SU-DHL-6 (cell line): ENCODE data around the gene RALB.

Experiments used
- H2AFZ ChIP-seq: fragments of 200-600 bp; sonication (generic); 2 replicates; pipeline ENCODE4 v1.6.1; 2014; ENCODE audit warnings: low read depth, mild to moderate bottlenecking, moderate library complexity, mixed read lengths, antibody characterized with exemption, low read length; ENCODE audit not compliant: severe bottlenecking
- H3F3A ChIP-seq: fragments of 200-600 bp; shearing (Covaris generic); 2 replicates; pipeline ENCODE4 v1.6.0; 2016; ENCODE audit warnings: antibody characterized with exemption, mild to moderate bottlenecking; ENCODE audit not compliant: insufficient read depth
- H3K27ac ChIP-seq: fragments of 200-600 bp; sonication (generic); 2 replicates; pipeline ENCODE4 v1.5.1; 2016; ENCODE audit warnings: low read depth, mild to moderate bottlenecking, low read length, moderate library complexity, mixed read lengths
- H3K27me3 ChIP-seq: fragments of 200-600 bp; sonication (generic), shearing (Covaris generic); 2 replicates; pipeline ENCODE4 v1.6.0; 2014; ENCODE audit warnings: mild to moderate bottlenecking, low read length
- H3K36me3 ChIP-seq: fragments of 200-600 bp; sonication (generic); 2 replicates; pipeline ENCODE4 v1.6.1; 2014; ENCODE audit warnings: mild to moderate bottlenecking, low read length, mixed read lengths
- H3K4me2 ChIP-seq: fragments of 300-600, 200-600 bp; shearing (Covaris generic), sonication (generic); 2 replicates; pipeline ENCODE4 v1.6.0; 2014; ENCODE audit warnings: low read length, low read depth, mild to moderate bottlenecking; ENCODE audit not compliant: poor library complexity, severe bottlenecking
- H3K4me3 ChIP-seq: fragments of 200-600 bp; sonication (generic); 2 replicates; pipeline ENCODE4 v1.5.1; 2014; ENCODE audit warnings: antibody characterized with exemption, low read length, mild to moderate bottlenecking, mixed read lengths; ENCODE audit not compliant: insufficient read depth, poor library complexity, severe bottlenecking
- H3K79me2 ChIP-seq: fragments of 200-600 bp; sonication (generic); 2 replicates; pipeline ENCODE4 v1.6.1; 2014; ENCODE audit warnings: mild to moderate bottlenecking, low read length, moderate library complexity; ENCODE audit not compliant: insufficient read depth
- H3K9ac ChIP-seq: fragments of 200-600 bp; sonication (generic); 2 replicates; pipeline ENCODE4 v1.7.0; 2014; ENCODE audit warnings: mild to moderate bottlenecking, low read length
- H3K9me2 ChIP-seq: fragments of 200-600 bp; sonication (generic); replicated peaks from 2 replicates; pipeline ENCODE4 v1.6.1; 2014; ENCODE audit warnings: low read length; ENCODE audit not compliant: insufficient read depth
- H3K9me3 ChIP-seq: fragments of 200-600 bp; sonication (generic); 2 replicates; pipeline ENCODE4 v1.6.1; 2014; ENCODE audit warnings: low read length, mixed read lengths; ENCODE audit not compliant: insufficient read depth
- H4K20me1 ChIP-seq: fragments of 200-600 bp; sonication (generic); 2 replicates; pipeline ENCODE4 v1.6.1; 2014; ENCODE audit warnings: low read depth, mild to moderate bottlenecking, antibody characterized with exemption, low read length, moderate library complexity, mixed read lengths
- CTCF ChIP-seq: fragments of 200-600 bp; sonication (generic); IDR thresholded peaks from one replicate; pipeline ENCODE4 v1.5.1; 2017; ENCODE audit warnings: antibody characterized with exemption, mild to moderate bottlenecking, low read length, moderate library complexity; ENCODE audit not compliant: insufficient read depth, poor library complexity, severe bottlenecking
- EZH2phosphoT487 ChIP-seq: fragments of 200-600 bp; sonication (generic), shearing (Covaris generic); conservative IDR thresholded peaks from 2 replicates; pipeline ENCODE4 v1.6.1; 2018; ENCODE audit warnings: mild to moderate bottlenecking, antibody characterized with exemption, low read length, moderate library complexity, mixed read lengths

Gene RALB

GRCh38 chr2:120250640-120251039, 2.0 kb upstream of the RALB start:
- no peak overlapping the region for H2AFZ ChIP-seq
- no peaks in the 10 kb centered on the region for H3K9me2 ChIP-seq
- H3K4me2 ChIP-seq, result no peak overlapping the region
- no peak overlapping the region for H3K27ac ChIP-seq
- TF ChIP-seq EZH2phosphoT487, result no peak
- TF ChIP-seq CTCF, result no peak
- H3K79me2 ChIP-seq, result no peaks in the 10 kb centered on the region
- H3K4me3 ChIP-seq, result no peak overlapping the region
- no peaks in the 10 kb centered on the region for H3K36me3 ChIP-seq
- no peak overlapping the region for H3K9ac ChIP-seq
- no peaks in the 10 kb centered on the region for H3K9me3 ChIP-seq
- no peaks in the 10 kb centered on the region for H3K27me3 ChIP-seq
- no peaks in the 10 kb centered on the region for H3F3A ChIP-seq
- no peaks in the 10 kb centered on the region for H4K20me1 ChIP-seq

- H4K20me1 ChIP-seq, result no peaks in the 10 kb centered on the region
- no peaks in the 10 kb centered on the region for H3F3A ChIP-seq
- H3K79me2 ChIP-seq, result no peaks in the 10 kb centered on the region
- no peak overlapping the region for H3K4me2 ChIP-seq
- H3K9me2 ChIP-seq, result no peaks in the 10 kb centered on the region
- no peak overlapping the region for H3K9ac ChIP-seq
- no peaks in the 10 kb centered on the region for H3K9me3 ChIP-seq
- no peak overlapping the region for H2AFZ ChIP-seq
- H3K36me3 ChIP-seq, result no peaks in the 10 kb centered on the region
- no peaks in the 10 kb centered on the region for H3K27me3 ChIP-seq
- no peak overlapping the region for H3K4me3 ChIP-seq
- TF ChIP-seq CTCF (no peak), EZH2phosphoT487 (no peak)
- no peak overlapping the region for H3K27ac ChIP-seq
These were observed 1.6 kb upstream of the RALB start for GRCh38 chr2:120251078-120251477.

GRCh38 chr2:120251880-120252224, 800 bp upstream of the RALB start:
- Histone ChIP-seq H4K20me1 (no peaks in the 10 kb centered on the region), H3F3A (no peaks in the 10 kb centered on the region), H3K36me3 (no peaks in the 10 kb centered on the region), H3K79me2 (no peaks in the 10 kb centered on the region), H3K27me3 (no peaks in the 10 kb centered on the region), H3K9me2 (no peaks in the 10 kb centered on the region), H2AFZ (peak overlapping the region; percentile 84), H3K27ac (no peak overlapping the region), H3K4me3 (peak overlapping the region; percentile 59), H3K9me3 (no peaks in the 10 kb centered on the region), H3K9ac (peak overlapping the region; percentile 51), H3K4me2 (peak overlapping the region; percentile 77)
- no peak for TF ChIP-seq CTCF
- TF ChIP-seq EZH2phosphoT487, result no peak
